ENCODE data around the gene ZNF322. TPM values are rescaled to one million over a fixed set of nuclear protein-coding genes. Genes with fewer than 3 reads are reported as not detected.

ZNF322 gene
- total RNA-seq, 1 donor from 2014 or later, result 46.5 TPM

DNA sequence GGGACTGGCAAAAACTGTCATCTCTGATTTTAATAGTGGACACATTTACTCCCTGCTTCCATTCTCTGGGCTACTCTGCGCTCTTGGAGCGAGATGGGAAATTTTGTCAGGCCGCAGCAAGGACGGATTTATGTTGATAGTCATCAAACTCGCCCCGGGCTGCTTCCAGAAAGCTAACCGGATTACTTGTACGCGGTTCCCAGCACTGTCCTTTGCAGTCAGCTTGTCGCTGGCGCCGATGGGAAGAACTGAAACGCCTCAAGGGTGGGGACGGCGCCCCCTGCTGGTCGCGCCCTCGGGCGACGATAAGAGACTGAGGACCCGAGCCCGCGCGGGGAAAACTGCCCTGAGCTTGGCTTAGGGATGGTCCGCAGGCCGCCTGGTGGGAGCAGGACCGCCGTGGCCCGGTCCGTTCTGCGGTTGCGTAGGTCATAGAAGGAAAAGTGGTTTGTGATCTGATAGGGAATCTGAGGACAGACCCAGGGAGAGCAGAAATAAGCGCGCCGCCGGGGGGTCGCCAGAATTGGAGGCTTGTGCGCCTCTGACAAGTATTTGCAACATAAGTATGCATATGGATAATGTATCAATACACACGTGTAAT is 63.8 kb downstream of the ZNF322 start:
- Mint-ChIP-seq H3K27ac (no peak overlapping the region), H3K27me3 (no peaks in the 10 kb centered on the region), H3K9me3 (ENCODE audit: low read depth) (peaks cover 4% of the 10 kb centered on the region), H3K36me3 (ENCODE audit: insufficient read depth) (peaks cover 3% of the 10 kb centered on the region), H3K4me3 (ENCODE audit: low read depth) (no peak overlapping the region), H3K4me1 (ENCODE audit: low read depth) (peaks cover 9% of the 10 kb centered on the region)
- TF ChIP-seq, protein P1, sequence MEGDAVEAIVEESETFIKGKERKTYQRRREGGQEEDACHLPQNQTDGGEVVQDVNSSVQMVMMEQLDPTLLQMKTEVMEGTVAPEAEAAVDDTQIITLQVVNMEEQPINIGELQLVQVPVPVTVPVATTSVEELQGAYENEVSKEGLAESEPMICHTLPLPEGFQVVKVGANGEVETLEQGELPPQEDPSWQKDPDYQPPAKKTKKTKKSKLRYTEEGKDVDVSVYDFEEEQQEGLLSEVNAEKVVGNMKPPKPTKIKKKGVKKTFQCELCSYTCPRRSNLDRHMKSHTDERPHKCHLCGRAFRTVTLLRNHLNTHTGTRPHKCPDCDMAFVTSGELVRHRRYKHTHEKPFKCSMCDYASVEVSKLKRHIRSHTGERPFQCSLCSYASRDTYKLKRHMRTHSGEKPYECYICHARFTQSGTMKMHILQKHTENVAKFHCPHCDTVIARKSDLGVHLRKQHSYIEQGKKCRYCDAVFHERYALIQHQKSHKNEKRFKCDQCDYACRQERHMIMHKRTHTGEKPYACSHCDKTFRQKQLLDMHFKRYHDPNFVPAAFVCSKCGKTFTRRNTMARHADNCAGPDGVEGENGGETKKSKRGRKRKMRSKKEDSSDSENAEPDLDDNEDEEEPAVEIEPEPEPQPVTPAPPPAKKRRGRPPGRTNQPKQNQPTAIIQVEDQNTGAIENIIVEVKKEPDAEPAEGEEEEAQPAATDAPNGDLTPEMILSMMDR (IDR thresholded peaks at IDR 0.05; ENCODE audit: unreplicated experiment), result peak; percentile 98
- DNase-seq (ENCODE audit: low spot score, unreplicated experiment), result peak; percentile 90

DNA sequence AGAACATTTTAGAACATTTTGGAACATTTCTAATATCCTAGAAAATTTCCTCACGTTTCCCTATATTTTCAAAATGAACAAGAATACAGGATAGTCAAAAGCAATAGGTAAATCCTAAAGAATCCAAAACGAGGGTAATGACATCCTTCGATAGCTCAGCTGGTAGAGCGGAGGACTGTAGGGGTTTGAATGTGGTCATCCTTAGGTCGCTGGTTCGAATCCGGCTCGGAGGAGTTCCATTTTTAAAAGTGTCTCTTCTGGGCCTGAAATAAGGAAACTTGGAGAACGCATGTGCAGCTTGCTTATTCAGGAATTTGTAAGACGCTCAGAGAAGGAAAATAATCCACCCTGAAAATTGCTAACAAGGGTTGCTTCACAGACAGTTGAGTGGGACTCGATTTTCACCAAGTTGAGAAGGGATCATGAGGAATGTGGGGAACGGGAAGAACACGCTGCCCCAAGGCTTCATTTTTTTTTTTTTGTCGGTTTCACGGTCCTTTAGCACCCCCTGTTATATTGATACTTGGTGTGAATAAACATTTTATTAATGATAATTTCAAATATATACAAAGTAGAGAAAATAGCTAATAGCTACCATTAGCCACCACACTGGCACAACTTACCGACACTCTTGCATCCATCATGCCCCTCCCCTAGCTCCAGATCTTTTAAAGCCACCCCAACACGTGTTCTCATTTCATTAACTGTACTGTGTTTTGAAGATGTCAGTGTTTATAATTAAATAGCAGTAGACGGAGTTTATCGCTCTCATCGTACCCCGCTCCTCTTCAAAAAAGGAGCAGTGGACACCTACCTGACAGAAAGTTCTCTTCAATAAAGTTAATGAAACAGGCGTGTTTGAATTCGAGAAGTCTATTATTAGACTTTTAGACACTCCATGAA is 64.6 kb downstream of the ZNF322 start:
- Mint-ChIP-seq H3K36me3 (ENCODE audit: insufficient read depth) (peaks cover 3% of the 10 kb centered on the region), H3K4me1 (ENCODE audit: low read depth) (peaks cover 9% of the 10 kb centered on the region), H3K4me3 (ENCODE audit: low read depth) (no peak overlapping the region), H3K27me3 (peaks cover 1% of the 10 kb centered on the region), H3K27ac (no peak overlapping the region), H3K9me3 (ENCODE audit: low read depth) (peaks cover 4% of the 10 kb centered on the region)
- TF ChIP-seq, protein P1 (IDR thresholded peaks at IDR 0.05; ENCODE audit: unreplicated experiment), result no peak
- no peak for DNase-seq (ENCODE audit: low spot score, unreplicated experiment)

DNA sequence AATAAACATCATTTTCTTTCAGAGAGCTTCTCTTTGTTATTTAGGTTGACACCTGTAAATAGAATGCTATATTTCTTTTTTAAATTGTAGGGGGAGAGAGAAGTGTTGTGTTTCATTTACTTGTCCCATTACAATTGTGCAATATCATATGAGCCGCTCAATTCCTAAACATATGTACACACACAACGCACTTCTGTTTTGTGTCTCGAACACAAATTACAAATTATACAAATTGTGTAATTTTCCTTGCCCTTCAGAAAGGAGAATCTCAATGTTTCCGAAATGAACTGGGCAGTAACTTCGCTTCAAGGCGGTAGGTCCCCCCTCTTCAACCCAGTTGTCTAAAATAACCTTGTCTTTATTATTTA is 65.4 kb downstream of the ZNF322 start:
- Mint-ChIP-seq H3K27ac (no peak overlapping the region), H3K4me3 (ENCODE audit: low read depth) (no peak overlapping the region), H3K9me3 (ENCODE audit: low read depth) (peaks cover 4% of the 10 kb centered on the region), H3K27me3 (peaks cover 5% of the 10 kb centered on the region), H3K4me1 (ENCODE audit: low read depth) (peaks cover 9% of the 10 kb centered on the region), H3K36me3 (ENCODE audit: insufficient read depth) (peaks cover 2% of the 10 kb centered on the region)
- DNase-seq (ENCODE audit: low spot score, unreplicated experiment), result no peak
- TF ChIP-seq, protein P1 (IDR thresholded peaks at IDR 0.05; ENCODE audit: unreplicated experiment), result no peak

DNA sequence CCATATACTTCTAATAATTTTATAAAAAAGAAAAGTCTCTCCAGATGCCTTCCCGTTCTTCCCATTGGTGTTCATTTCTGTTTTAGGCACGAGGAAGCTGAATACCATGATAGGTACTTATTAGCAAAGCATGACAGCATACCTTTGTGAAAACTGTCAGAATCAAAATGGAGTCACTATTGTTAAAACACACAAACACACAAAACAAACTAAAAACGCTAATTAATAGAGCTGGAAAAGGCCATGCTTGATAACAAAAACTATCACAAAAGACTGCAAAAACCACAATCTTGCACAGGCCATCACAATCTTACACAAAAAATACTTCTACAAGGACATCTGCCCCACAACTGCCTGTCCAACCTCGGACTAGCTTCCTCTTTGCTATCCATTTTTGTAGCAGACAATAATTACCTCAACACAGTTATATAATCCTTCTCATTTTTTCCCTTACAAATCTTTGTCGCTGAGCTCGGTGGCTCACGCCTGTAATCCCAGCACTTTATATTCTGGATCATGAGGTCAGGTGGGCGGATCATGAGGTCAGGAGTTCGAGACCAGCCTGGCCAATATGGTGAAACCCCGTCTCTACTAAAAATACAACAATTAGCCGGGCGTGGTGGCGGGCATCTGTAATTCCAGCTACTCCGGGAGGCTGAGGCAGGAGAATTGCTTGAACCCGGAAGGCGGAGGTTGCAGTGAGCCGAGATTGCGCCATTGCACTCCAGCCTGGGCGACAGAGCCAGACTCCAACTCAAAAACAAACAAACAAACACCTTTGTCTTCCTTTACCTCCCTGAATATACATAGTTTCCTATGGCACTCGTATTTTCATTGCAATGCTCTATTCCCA is 66.0 kb downstream of the ZNF322 start:
- Mint-ChIP-seq H3K27ac (no peak overlapping the region), H3K36me3 (ENCODE audit: insufficient read depth) (peaks cover 2% of the 10 kb centered on the region), H3K9me3 (ENCODE audit: low read depth) (peaks cover 4% of the 10 kb centered on the region), H3K4me3 (ENCODE audit: low read depth) (no peak overlapping the region), H3K4me1 (ENCODE audit: low read depth) (peaks cover 9% of the 10 kb centered on the region), H3K27me3 (peaks cover 5% of the 10 kb centered on the region)
- TF ChIP-seq, protein P1 (IDR thresholded peaks at IDR 0.05; ENCODE audit: unreplicated experiment), result no peak
- no peak for DNase-seq (ENCODE audit: low spot score, unreplicated experiment)

DNA sequence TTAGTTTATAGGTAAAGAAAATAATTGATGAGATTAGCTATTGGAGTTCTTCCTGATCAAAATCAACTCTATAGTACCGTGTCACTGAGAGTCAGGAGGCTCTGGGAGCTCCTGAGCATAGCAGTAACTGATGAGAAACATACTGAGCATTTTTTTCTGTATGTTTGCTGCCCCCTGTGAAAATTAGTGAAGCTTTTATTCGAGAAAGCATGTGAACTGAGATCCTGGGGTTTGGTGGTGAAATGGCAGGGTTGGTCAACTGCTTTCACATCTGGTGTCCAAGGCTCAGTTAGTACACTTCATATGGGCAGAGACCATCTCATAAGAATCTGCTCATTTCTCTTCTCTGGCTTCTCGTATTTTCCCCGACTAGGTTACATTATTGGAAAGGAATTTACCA is 66.9 kb downstream of the ZNF322 start:
- H3K9me3 Mint-ChIP-seq (ENCODE audit: low read depth), result peaks cover 4% of the 10 kb centered on the region
- TF ChIP-seq, protein P1 (IDR thresholded peaks at IDR 0.05; ENCODE audit: unreplicated experiment), result no peak
- H3K27me3 Mint-ChIP-seq, result peaks cover 5% of the 10 kb centered on the region
- peaks cover 4% of the 10 kb centered on the region for H3K4me1 Mint-ChIP-seq (ENCODE audit: low read depth)
- H3K36me3 Mint-ChIP-seq (ENCODE audit: insufficient read depth), result peaks cover 2% of the 10 kb centered on the region
- H3K4me3 Mint-ChIP-seq (ENCODE audit: low read depth), result no peak overlapping the region
- no peak overlapping the region for H3K27ac Mint-ChIP-seq
- DNase-seq (ENCODE audit: low spot score, unreplicated experiment), result no peak
